Omental fat pad (tissue), 4 donors: ENCODE measurements around the gene CEP192. TPM values are rescaled to one million over a fixed set of nuclear protein-coding genes. Genes with fewer than 3 reads are reported as not detected.
"Not testable (repeated sequence)": the region's sequence is repeated elsewhere in the genome, so short reads cannot be mapped to it uniquely, and the experiment has no call there.

ENCODE experiments used
- ATAC-seq: fragments of 150-250 bp; one replicate; pipeline ENCODE4 v1.9.1; 2016; ENCODE audit warnings: mild to moderate bottlenecking, moderate library complexity; ENCODE audit not compliant: low FRiP score
- DNase-seq: peaks from one replicate; pipeline ENCODE4 v3.0.0-alpha.2; 2019; ENCODE audit warnings: low spot score
- total RNA-seq, 4 donors: library from RNA; depleted of rRNA; stranded (reverse); fragments of >200 nt; gene quantifications; one replicate each; pipeline ENCODE4 v1.1.0, GENCODE V29; 2016
- TF ChIP-seq, protein P1 (sequence below), 3 donors: fragments of 450-650 bp; IDR thresholded peaks; one replicate each; pipeline ENCODE4 v1.5.1; 2016 to 2017; ENCODE audit warnings: antibody characterized with exemption in 3 of 3, mild to moderate bottlenecking in 3 of 3, moderate library complexity in 2 of 3

Gene CEP192
- total RNA-seq, 4 donors from 2014 or later = 13.3 to 29.6 (median 15.6) TPM

DNA sequence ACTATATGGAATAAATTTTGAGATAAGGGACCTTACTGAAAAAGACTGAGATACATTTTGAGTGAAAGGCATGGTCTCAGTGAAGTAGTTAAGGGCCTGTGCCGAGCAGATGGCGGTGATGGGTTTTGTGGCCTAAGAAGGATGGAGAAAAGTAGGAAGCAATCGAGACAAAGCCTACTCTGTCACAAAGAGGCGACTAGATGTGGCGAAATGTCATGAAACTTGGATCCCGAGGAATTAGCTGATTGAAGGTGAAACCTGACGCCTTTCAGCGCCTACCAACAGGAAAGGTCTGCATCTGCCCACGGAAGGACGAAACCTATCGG is 558 bp upstream of the CEP192 start:
- peak; percentile 1 for ATAC-seq
- TF ChIP-seq, protein P1, sequence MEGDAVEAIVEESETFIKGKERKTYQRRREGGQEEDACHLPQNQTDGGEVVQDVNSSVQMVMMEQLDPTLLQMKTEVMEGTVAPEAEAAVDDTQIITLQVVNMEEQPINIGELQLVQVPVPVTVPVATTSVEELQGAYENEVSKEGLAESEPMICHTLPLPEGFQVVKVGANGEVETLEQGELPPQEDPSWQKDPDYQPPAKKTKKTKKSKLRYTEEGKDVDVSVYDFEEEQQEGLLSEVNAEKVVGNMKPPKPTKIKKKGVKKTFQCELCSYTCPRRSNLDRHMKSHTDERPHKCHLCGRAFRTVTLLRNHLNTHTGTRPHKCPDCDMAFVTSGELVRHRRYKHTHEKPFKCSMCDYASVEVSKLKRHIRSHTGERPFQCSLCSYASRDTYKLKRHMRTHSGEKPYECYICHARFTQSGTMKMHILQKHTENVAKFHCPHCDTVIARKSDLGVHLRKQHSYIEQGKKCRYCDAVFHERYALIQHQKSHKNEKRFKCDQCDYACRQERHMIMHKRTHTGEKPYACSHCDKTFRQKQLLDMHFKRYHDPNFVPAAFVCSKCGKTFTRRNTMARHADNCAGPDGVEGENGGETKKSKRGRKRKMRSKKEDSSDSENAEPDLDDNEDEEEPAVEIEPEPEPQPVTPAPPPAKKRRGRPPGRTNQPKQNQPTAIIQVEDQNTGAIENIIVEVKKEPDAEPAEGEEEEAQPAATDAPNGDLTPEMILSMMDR (IDR thresholded peaks at IDR 0.05) = no peak
- no peak for DNase-seq

DNA sequence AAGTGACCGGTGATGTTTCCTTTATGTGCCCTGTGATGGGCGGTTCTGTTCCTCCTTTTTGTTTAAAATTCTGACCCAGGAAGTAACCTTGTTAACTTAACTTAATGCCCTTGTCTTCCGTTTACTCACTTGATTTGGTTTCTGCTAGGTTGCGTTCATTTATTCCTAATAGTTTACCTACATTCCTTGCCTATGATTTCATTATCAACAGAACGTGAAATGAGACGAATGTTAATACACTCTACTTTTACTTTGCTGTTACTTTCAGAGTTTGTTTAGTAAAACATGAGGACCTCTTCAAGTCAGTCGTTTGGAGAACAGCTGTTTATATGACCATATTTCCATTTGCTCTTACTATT is 638 bp downstream of the CEP192 start:
- TF ChIP-seq, protein P1 (IDR thresholded peaks at IDR 0.05) = no peak
- ATAC-seq (no peak), DNase-seq (no peak)

GRCh38 chr18:12993439-12993838 is 2.3 kb downstream of the CEP192 start:
- TF ChIP-seq, protein P1 (IDR thresholded peaks at IDR 0.05) = no peak
- ATAC-seq (no peak), DNase-seq (no peak)

DNA sequence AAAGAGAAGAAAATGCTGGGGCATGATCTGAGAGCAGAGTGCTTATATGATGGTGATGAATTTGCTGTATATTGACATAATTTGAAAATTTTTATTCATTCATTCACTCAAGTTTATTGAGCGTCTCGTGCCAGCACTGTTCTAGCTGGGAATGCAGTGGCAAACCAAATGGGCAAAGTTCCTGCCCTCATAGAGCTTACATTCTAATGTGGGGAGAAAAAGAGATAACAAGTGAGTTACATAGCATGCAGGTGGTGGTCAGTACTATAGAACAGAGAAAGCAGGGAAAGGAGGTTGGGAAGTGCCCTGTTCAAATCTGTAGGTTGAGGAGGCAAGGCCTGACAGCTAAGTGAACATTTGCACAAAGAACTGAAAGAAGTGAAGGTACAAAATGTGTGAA is 4.3 kb downstream of the CEP192 start:
- DNase-seq (no peak), ATAC-seq (no peak)
- TF ChIP-seq, protein P1 (IDR thresholded peaks at IDR 0.05) = no peak

- TF ChIP-seq, protein P1 (IDR thresholded peaks at IDR 0.05) = no peak
- no peak for ATAC-seq
- no peak for DNase-seq
Measured at GRCh38 chr18:12995952-12996477, 4.9 kb downstream of the CEP192 start.

DNA sequence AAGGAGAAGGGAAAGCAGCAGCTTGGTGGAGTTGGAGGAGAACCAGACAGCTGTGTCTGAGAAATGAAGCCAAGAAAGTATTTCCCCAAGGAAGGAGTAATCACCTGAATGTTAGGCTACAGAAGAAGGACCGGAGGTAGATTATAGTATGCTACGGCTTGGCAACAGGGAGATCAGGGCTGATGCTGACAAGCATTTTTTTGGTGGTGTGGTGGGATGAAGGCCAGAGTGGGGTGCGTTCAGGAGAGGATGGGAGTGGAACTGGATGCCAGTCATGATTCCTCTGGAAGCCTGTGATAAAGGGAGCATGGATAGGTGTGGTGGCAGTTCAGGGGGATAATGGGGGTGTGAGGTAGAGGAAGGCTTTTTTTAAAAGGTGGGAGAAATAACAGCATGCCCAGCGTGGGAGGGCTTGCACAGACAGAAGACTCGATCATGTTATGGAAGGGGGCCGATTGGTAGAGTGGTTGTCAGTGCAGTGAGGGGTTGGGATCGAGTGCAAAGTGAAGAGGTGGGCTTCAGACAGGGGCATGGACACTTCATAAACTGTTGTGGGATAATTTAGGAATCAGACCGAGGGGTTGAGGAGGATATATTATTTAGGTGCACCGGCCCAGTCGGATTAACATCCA is 5.6 kb downstream of the CEP192 start:
- no peak for ATAC-seq
- TF ChIP-seq, protein P1 (IDR thresholded peaks at IDR 0.05) = no peak
- no peak for DNase-seq

DNA sequence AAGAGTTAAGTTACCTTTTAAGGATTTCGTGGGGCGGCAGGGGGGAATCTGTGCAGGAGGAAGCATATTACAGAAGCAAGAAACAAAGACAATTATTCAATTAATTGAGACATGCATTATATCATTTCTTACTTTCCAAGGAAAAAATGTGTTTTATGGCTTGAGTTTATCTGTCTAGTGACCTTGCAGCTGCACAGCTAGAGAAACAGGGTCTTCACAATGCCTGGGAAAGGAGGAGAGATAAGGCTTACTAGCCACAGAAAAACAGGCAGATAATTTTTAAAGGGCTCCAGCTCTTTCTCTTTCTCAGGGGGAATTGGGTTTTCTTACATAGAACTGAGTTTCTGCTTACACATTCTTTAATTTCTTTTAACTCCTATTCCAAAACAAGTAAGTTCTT is 6.2 kb downstream of the CEP192 start:
- ATAC-seq, DNase-seq: not testable (repeated sequence)
